Measurements from ENCODE around the gene KPRP.

The KPRP gene

DNA sequence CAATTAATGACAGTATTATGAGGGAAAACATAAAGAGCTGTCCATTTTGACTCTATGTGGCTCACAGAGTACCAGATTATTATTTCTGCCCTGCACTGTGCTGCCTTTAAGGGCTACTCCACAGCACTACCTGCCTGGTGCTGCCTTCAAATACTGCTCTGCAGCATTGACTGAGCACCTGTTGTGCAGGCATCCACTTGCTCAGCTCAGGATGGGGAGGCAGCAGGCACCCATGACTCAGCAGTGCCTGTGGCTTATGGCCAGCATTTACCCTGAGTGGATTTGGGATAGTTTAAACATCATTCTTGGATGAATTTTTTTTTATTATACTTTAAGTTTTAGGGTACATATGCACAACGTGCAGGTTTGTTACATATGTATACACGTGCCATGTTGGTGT lies 953 bp upstream of the KPRP start:
- DNase-seq (ENCODE audit: low spot score) = no peak
- H3K36me3 Mint-ChIP-seq (ENCODE audit: low read depth) = no peaks in the 10 kb centered on the region
- peaks cover 2% of the 10 kb centered on the region for H3K27me3 Mint-ChIP-seq (ENCODE audit: low read depth)
- no peak overlapping the region for H3K4me3 Mint-ChIP-seq
- no peaks in the 10 kb centered on the region for H3K9me3 Mint-ChIP-seq
- H3K4me1 Mint-ChIP-seq (ENCODE audit: low read depth) = no peaks in the 10 kb centered on the region
- H3K27ac Mint-ChIP-seq = no peak overlapping the region

DNA sequence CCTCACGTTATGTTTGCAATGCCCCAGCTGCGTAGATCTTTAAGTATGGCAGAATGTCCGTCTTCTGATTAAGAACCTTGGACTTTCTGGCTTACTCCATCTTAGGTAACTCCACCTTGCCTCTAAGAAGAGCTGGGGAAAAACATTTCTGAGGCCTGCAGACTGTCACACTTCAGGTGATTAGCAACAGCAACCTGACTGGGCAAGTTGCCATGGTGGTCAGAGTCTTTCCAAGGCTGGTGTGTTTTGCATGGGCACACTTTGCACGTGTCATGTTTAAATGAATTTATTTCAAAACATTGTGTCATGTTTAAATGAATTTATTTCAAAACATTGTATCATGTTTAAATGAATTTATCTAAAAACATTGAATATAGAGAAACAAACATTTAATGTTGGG lies 811 bp downstream of the KPRP start:
- no peaks in the 10 kb centered on the region for H3K9me3 Mint-ChIP-seq
- H3K27me3 Mint-ChIP-seq (ENCODE audit: low read depth) = no peaks in the 10 kb centered on the region

DNA sequence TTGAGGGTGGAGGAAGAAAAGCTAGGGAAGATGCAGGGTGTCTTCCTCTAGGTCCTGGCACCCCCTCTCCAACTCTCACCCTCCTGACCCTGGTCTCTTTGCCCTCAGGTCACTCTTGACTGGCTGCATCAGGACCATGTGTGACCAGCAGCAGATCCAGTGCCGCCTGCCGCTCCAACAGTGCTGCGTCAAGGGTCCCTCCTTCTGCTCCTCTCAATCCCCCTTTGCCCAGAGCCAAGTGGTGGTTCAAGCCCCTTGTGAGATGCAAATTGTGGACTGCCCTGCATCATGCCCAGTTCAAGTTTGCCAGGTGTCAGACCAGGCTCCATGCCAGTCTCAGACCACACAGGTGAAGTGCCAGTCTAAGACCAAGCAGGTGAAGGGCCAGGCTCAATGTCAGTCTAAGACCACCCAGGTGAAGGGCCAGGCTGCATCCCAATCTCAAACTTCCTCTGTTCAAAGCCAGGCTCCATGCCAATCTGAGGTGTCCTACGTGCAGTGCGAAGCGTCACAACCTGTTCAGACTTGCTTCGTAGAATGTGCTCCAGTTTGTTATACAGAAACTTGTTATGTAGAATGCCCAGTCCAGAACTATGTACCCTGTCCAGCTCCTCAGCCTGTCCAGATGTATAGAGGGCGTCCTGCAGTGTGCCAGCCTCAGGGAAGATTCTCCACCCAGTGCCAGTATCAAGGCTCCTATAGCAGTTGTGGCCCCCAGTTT lies 1.8 kb downstream of the KPRP start:
- H3K27me3 Mint-ChIP-seq (ENCODE audit: low read depth) = no peaks in the 10 kb centered on the region
- H3K27ac Mint-ChIP-seq = no peak overlapping the region
- H3K4me1 Mint-ChIP-seq (ENCODE audit: low read depth) = no peaks in the 10 kb centered on the region
- no peaks in the 10 kb centered on the region for H3K36me3 Mint-ChIP-seq (ENCODE audit: low read depth)
- no peaks in the 10 kb centered on the region for H3K9me3 Mint-ChIP-seq
- no peak for DNase-seq (ENCODE audit: low spot score)
- no peak overlapping the region for H3K4me3 Mint-ChIP-seq

More for the DNA sequence above, 811 bp downstream of the KPRP start:
- H3K4me3 Mint-ChIP-seq = no peak overlapping the region
- no peak for DNase-seq (ENCODE audit: low spot score)
- H3K4me1 Mint-ChIP-seq (ENCODE audit: low read depth) = no peaks in the 10 kb centered on the region
- H3K27ac Mint-ChIP-seq = no peak overlapping the region
- H3K36me3 Mint-ChIP-seq (ENCODE audit: low read depth) = no peaks in the 10 kb centered on the region

DNA sequence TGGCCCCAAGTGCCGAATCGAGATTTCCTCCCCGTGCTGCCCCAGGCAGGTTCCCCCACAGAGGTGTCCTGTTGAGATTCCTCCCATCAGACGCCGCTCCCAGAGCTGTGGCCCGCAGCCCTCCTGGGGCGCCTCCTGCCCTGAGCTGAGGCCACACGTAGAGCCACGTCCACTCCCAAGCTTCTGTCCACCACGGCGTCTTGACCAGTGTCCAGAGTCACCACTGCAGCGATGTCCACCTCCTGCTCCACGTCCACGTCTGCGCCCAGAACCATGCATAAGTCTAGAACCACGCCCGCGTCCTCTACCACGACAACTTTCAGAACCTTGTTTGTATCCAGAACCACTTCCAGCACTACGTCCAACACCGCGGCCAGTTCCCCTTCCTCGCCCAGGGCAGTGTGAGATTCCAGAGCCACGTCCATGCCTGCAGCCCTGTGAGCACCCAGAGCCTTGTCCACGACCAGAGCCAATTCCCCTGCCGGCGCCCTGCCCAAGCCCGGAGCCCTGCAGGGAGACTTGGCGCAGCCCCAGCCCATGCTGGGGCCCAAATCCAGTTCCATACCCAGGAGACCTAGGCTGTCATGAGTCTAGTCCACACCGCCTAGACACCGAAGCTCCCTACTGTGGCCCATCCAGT lies 2.8 kb downstream of the KPRP start:
- Mint-ChIP-seq H3K27ac (no peak overlapping the region), H3K36me3 (ENCODE audit: low read depth) (no peaks in the 10 kb centered on the region), H3K4me1 (ENCODE audit: low read depth) (no peaks in the 10 kb centered on the region), H3K27me3 (ENCODE audit: low read depth) (no peaks in the 10 kb centered on the region), H3K9me3 (no peaks in the 10 kb centered on the region), H3K4me3 (no peak overlapping the region)
- no peak for DNase-seq (ENCODE audit: low spot score)

DNA sequence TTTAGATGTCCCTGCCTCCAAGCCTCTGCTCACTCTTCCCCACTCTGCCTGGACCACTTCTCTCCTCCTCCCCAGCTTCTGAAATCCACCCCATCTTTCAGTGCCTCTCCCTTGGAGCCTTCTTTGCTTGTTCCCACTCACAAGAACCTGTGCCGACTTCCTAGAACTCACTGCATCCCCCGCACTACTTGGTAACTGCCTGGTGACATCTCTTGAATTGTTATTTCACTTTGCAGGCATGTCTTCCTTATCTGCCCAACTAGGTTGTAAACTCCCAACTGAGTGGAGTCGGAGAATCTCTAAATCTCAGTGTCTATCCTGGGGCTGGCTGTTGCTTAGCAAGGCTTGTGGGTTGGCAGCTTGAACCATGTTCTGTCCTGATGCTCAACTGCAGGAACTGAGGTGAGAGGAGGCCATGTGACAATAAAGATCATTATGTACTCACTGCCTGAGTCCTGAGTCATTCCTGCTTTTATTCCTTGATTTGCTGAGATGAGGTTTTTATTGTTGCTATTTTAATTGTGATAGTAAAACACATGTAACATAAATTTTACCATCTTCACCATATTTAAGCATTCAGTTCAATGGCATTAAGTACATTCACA lies 3.9 kb downstream of the KPRP start:
- Mint-ChIP-seq H3K9me3 (no peaks in the 10 kb centered on the region), H3K4me1 (ENCODE audit: low read depth) (no peaks in the 10 kb centered on the region), H3K36me3 (ENCODE audit: low read depth) (no peaks in the 10 kb centered on the region), H3K4me3 (no peak overlapping the region), H3K27ac (no peak overlapping the region), H3K27me3 (ENCODE audit: low read depth) (no peaks in the 10 kb centered on the region)
- DNase-seq (ENCODE audit: low spot score) = no peak

DNA sequence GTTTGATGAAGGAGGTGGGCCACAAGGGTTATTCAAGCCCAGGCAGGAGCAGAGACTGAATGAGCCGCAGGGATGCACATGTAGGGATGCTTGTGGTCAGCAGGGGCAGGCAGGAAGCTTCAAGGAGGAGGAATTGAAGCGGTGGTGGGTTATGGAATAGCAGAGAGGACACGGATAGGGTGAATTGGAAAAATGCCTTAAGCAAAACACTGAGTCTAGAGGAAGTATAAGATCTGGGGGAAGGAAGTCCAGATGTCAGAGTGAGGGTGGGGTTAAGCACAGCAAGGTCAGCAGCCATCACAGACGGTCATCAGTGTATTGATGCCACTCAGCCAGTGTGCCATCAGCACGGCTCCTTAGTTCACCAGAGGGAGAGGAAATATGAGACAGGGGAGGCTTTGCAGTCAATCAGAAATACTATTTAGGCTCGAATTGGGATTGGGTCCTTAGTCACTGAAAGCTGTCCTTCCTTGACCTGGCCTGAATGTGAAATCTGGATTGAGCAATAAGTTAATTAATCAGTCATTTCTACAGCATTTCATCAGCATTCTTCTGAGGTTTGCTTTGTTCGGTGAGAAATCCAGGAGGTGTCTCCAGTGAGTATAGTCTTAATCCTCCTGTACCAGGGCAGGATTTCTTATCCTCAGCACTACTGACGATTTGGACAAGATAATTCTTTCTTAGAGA lies 11.2 kb downstream of the KPRP start:
- Mint-ChIP-seq H3K27ac (no peak overlapping the region), H3K4me3 (no peak overlapping the region), H3K9me3 (no peaks in the 10 kb centered on the region), H3K4me1 (ENCODE audit: low read depth) (no peaks in the 10 kb centered on the region), H3K36me3 (ENCODE audit: low read depth) (no peaks in the 10 kb centered on the region), H3K27me3 (ENCODE audit: low read depth) (no peaks in the 10 kb centered on the region)
- DNase-seq (ENCODE audit: low spot score) = no peak

DNA sequence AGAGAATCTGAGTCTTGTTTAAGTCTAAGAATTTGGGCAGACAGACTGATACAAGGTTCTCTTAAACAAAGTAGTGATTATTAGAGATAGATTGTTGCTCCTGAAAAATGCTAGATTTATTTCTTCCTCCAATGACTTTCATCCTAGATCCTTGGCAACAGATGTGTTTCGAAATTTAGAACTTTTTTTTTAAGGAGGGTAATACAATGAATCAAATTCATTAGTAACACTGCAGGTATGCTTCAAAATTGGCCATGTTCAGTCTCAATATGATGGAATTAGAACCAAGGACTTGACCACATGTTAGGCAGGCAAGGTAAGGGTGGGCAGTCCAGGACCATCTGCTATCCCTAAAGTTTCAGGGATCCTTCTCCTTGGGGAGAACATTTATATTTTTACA lies 12.6 kb downstream of the KPRP start:
- Mint-ChIP-seq H3K9me3 (no peaks in the 10 kb centered on the region), H3K27me3 (ENCODE audit: low read depth) (no peaks in the 10 kb centered on the region), H3K27ac (no peak overlapping the region), H3K4me1 (ENCODE audit: low read depth) (no peaks in the 10 kb centered on the region), H3K36me3 (ENCODE audit: low read depth) (no peaks in the 10 kb centered on the region), H3K4me3 (no peak overlapping the region)
- DNase-seq (ENCODE audit: low spot score) = no peak

DNA sequence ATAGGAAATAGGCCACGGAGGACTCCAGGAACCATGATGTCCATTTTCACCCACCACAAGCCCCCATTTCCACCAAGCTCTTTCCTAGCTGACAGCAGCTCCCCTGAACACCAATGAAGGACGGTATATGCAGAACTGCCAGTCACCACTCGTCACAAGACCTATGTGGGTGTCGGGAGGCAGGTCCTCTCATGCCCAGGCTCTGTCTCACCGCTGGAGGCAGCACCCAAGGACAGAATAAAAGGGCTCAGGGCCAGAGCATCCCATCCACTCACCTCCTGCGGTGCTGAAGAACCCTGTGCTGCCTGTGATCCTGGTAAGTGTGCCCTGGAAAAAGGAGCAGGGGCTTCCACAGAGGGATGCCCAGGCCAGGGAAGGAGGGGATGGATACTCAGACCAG lies 17.1 kb downstream of the KPRP start, which contains the start of gene LCE1F:
Gene LCE1F (plus strand): TSS at position 266 of the 400 bp plus-strand sequence. CDS start 1,232 bp downstream, outside the sequence.
- Mint-ChIP-seq H3K27ac (no peak within 1 kb of the TSS), H3K9me3 (no peaks in the 10 kb centered on the region), H3K27me3 (ENCODE audit: low read depth) (no peaks in the 10 kb centered on the region), H3K4me1 (ENCODE audit: low read depth) (no peaks in the 10 kb centered on the region), H3K36me3 (ENCODE audit: low read depth) (no peaks in the 10 kb centered on the region), H3K4me3 (no peak within 1 kb of the TSS)
- no peak for DNase-seq (ENCODE audit: low spot score)

DNA sequence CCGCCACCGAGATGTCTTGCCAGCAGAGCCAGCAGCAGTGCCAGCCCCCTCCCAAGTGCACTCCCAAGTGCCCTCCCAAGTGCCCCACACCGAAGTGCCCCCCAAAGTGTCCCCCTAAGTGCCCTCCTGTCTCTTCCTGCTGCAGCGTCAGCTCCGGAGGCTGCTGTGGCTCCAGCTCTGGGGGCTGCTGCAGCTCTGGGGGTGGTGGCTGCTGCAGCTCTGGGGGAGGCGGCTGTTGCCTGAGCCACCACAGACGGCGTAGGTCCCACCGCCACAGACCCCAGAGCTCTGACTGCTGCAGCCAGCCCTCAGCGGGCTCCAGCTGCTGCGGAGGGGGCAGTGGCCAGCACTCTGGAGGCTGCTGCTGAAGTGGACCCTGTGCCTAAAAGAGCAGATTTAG lies 18.5 kb downstream of the KPRP start:
- no peak for DNase-seq (ENCODE audit: low spot score)
- no peak overlapping the region for H3K27ac Mint-ChIP-seq
- no peaks in the 10 kb centered on the region for H3K36me3 Mint-ChIP-seq (ENCODE audit: low read depth)
- H3K27me3 Mint-ChIP-seq (ENCODE audit: low read depth) = no peaks in the 10 kb centered on the region
- H3K4me1 Mint-ChIP-seq (ENCODE audit: low read depth) = no peaks in the 10 kb centered on the region
- H3K9me3 Mint-ChIP-seq = no peaks in the 10 kb centered on the region
- H3K4me3 Mint-ChIP-seq = no peak overlapping the region

DNA sequence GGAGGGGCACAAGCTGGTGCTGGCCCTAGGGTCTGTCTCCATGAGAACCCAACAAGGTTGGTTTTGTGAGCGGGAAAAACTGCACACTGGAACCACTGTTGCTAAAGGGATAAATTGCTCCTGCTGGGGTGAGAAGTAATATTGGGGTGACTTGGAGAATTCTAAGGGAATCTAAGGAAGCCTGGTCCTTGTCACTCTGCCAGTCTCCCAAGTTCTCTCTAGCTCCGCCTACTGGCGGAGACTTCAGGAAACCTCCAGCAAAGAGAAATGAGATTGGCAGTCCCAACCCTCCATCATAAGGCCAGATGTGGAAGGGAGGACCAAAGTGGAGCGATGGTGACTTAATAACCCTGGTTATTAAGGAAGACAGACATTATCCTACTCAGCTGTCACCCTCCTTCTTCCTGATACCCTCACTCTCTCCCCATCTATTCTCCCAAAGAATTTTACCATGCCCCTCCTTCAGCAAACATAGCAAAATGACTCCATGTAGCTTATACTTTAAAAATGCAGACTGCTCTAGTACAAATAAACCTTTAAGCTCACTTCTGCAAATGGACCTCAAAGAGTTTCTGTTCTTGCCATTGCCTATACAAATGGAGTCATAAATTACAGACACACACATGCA lies 19.8 kb downstream of the KPRP start:
- no peak for DNase-seq (ENCODE audit: low spot score)
- H3K4me3 Mint-ChIP-seq = no peak overlapping the region
- H3K27me3 Mint-ChIP-seq (ENCODE audit: low read depth) = no peaks in the 10 kb centered on the region
- no peaks in the 10 kb centered on the region for H3K36me3 Mint-ChIP-seq (ENCODE audit: low read depth)
- H3K9me3 Mint-ChIP-seq = no peaks in the 10 kb centered on the region
- H3K27ac Mint-ChIP-seq = no peak overlapping the region
- no peaks in the 10 kb centered on the region for H3K4me1 Mint-ChIP-seq (ENCODE audit: low read depth)

DNA sequence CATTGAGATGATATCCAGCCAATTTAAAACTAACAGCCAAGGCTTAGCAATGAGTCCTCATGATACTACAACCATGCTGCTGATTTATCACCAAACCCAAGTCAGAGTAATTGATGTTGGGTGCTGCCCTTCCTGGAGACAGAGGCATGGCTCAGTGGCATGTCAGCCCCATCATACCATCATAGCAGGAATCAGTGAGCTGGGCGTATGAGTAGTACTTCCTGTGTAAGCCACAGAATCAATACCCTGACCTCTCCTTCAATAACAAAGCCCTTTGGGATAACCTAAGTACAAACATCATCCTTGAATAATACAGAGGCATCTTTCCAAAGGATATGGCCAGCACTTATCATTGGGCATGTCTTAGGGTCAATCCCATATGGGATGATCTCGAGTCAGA lies 25.3 kb downstream of the KPRP start:
- Mint-ChIP-seq H3K27me3 (ENCODE audit: low read depth) (peaks cover 7% of the 10 kb centered on the region), H3K9me3 (no peaks in the 10 kb centered on the region), H3K36me3 (ENCODE audit: low read depth) (no peaks in the 10 kb centered on the region), H3K4me1 (ENCODE audit: low read depth) (no peaks in the 10 kb centered on the region), H3K4me3 (no peak overlapping the region), H3K27ac (no peak overlapping the region)
- DNase-seq (ENCODE audit: low spot score) = no peak

DNA sequence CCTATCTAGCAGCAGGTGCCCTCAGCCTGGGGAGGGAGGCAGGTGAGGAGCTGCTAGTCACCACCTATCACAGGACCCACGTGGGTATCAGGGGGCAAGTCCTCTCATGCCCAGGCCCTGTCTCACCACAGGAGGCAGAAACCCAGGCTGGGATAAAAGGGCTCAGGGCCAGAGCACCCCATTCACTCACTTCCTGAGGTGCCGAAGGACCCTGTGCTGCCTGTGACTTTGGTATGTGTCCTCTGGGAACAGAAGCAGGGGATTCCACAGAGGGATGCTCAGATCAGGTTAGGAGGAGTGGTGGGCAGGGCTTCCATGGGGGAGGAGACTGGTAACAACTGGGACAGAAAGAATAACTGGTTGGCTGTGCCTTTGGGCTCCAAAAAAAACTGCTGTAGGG lies 28.3 kb downstream of the KPRP start, which contains the start of gene LCE1E:
Gene LCE1E (plus strand): TSS at position 181 of the 400 bp plus-strand sequence. CDS start 1,043 bp downstream, outside the sequence.
- no peak within 1 kb of the TSS for H3K4me3 Mint-ChIP-seq
- H3K27ac Mint-ChIP-seq = no peak within 1 kb of the TSS
- no peaks in the 10 kb centered on the region for H3K36me3 Mint-ChIP-seq (ENCODE audit: low read depth)
- H3K4me1 Mint-ChIP-seq (ENCODE audit: low read depth) = no peaks in the 10 kb centered on the region
- no peak for DNase-seq (ENCODE audit: low spot score)
- H3K27me3 Mint-ChIP-seq (ENCODE audit: low read depth) = peaks cover 7% of the 10 kb centered on the region
- H3K9me3 Mint-ChIP-seq = no peaks in the 10 kb centered on the region

DNA sequence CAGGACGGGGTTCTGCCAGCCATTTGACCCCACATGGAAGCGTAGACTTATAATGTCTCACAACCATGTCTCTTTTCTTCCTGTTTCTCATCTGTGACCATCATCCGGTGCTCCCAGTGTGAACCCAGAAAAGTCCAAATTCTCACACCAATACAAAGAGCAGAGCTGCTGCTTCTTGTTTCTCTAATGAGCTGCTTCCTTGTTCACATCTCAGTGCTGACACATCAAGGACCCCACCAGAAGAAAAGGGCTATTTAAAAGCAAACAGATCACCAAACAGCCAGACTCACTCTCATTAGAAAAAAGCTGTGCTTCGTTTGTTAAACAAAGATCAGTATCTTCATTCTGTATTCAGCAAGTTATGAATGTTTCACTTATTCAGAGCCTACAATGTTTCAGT lies 37.9 kb downstream of the KPRP start:
- no peak for DNase-seq (ENCODE audit: low spot score)
- peaks cover 4% of the 10 kb centered on the region for H3K27me3 Mint-ChIP-seq (ENCODE audit: low read depth)

DNA sequence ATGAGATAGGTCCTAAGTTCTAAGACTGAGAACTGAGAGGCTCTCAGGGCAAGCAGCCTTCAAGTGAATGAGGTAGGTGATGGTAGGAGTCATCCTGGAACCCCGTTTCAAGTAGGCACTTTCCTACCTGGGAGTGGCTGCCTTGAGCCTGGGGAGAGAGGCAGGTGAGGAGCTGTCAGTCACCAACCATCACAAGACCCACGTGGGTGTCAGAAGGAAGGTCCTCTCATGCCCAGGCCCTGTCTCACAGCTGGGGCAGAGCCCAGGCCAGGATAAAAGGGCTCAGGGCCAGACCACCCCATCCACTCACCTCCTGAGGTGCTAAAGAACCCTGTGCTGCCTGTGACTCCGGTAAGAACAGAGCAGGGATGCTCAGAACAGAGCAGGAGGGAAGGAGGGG lies 38.6 kb downstream of the KPRP start, which contains the start of gene LCE1D:
Gene LCE1D (plus strand): TSS at position 301 of the 400 bp plus-strand sequence. CDS start 1,074 bp downstream, outside the sequence.
- H3K4me3 Mint-ChIP-seq = no peak within 1 kb of the TSS
- H3K27ac Mint-ChIP-seq = no peak within 1 kb of the TSS
- no peaks in the 10 kb centered on the region for H3K36me3 Mint-ChIP-seq (ENCODE audit: low read depth)
- no peak for DNase-seq (ENCODE audit: low spot score)
- peaks cover 4% of the 10 kb centered on the region for H3K27me3 Mint-ChIP-seq (ENCODE audit: low read depth)
- H3K9me3 Mint-ChIP-seq = no peaks in the 10 kb centered on the region
- H3K4me1 Mint-ChIP-seq (ENCODE audit: low read depth) = no peaks in the 10 kb centered on the region

More for the DNA sequence above, 37.9 kb downstream of the KPRP start:
- Mint-ChIP-seq H3K9me3 (no peaks in the 10 kb centered on the region), H3K36me3 (ENCODE audit: low read depth) (no peaks in the 10 kb centered on the region), H3K4me1 (ENCODE audit: low read depth) (no peaks in the 10 kb centered on the region), H3K27ac (no peak overlapping the region), H3K4me3 (no peak overlapping the region)
